K562 (cell line): Measurements from ENCODE around the gene SOCS2. TPM values are rescaled to one million over a fixed set of nuclear protein-coding genes. Genes with fewer than 3 reads are reported as not detected.
A peak's percentile ranks its signal among the peaks of the same experiment; 100 is the strongest.

Experiments used
- ARID3A ChIP-seq: IDR thresholded peaks from 2 replicates; pipeline ENCODE4 v1.6.1; 2012; ENCODE audit warnings: low read depth, low read length, improper control_type of control experiment, borderline replicate concordance
- GATA2 ChIP-seq: sonication (generic); formaldehyde crosslinking; IDR thresholded peaks from 2 replicates; pipeline ENCODE4 v1.4.0; 2020; ENCODE audit warnings: mild to moderate bottlenecking, missing genetic modification reagents
- KDM1A ChIP-seq, 2 experiments: fragments of 450-650 bp; IDR thresholded peaks; 2 replicates each; pipeline ENCODE4 v1.6.1; 2016; ENCODE audit warnings: mild to moderate bottlenecking in 2 of 2
- NCOA1 ChIP-seq: fragments of 450-650 bp; IDR thresholded peaks from 2 replicates; pipeline ENCODE4 v1.6.1; 2016; ENCODE audit warnings: low read depth
- NR2F6 ChIP-seq: fragments of 450-650 bp; formaldehyde crosslinking; IDR thresholded peaks from 2 replicates; pipeline ENCODE4 v1.4.0; 2020; ENCODE audit warnings: mild to moderate bottlenecking
- VEZF1 ChIP-seq: fragments of 200-800 bp; sonication (Bioruptor generic); IDR thresholded peaks from 2 replicates; pipeline ENCODE4 v1.6.1; 2017; ENCODE audit warnings: missing genetic modification characterization, missing compliant biosample characterization
- ZBTB9 ChIP-seq: fragments of 450-650 bp; formaldehyde crosslinking; IDR thresholded peaks from 2 replicates; pipeline ENCODE4 v1.4.0; 2020; ENCODE audit warnings: mild to moderate bottlenecking, moderate library complexity
- ZNF384 ChIP-seq: IDR thresholded peaks from 2 replicates; pipeline ENCODE4 v1.6.1; 2012; ENCODE audit warnings: low read depth, low read length, improper control_type of control experiment
- polyA plus RNA-seq, 8 experiments: library from polyadenylated mRNA; depleted of rRNA in 4 of 8; stranded (reverse) in 5 of 8; unstranded in 3 of 8; fragments of >200 nt; fragmentation: Nextera tagmentation in 2 of 8; fragmentation: Illumina TruSeq in 1 of 8; extraction: Ambion mirVana in 2 of 8; extraction: Trizol in 1 of 8; gene quantifications; 2 replicates each; pipeline versions ENCODE4 v1.2.1 to v1.2.3, GENCODE V29; 2011 to 2014; ENCODE audit warnings: inconsistent platforms in 1 of 8, missing spikeins in 1 of 8
- total RNA-seq, 7 experiments: library from RNA; depleted of rRNA in 6 of 7; stranded (reverse); fragments of >200 nt in 6 of 7; fragmentation: Illumina TruSeq in 2 of 7; extraction: Trizol in 2 of 7; gene quantifications; 2 replicates each; pipeline versions ENCODE4 v1.2.1 to v1.2.3, GENCODE V29; 2011 to 2021; ENCODE audit warnings: low replicate concordance in 1 of 7

Gene SOCS2
- total and polyA plus RNA-seq, 9 of the 15 experiments (the other 6 are each of a cell fraction or from before 2014, with no cell fraction given), result 37.0 to 162 (median 98.7) TPM

GRCh38 chr12:93573552-93574223 lies 1.2 kb downstream of the SOCS2 start (continued):
- TF ChIP-seq ZBTB9 (CRISPR knock-in tag) (0 out of 2 replicates have a peak, but pooled peaks have one; percentile 0), GATA2 (CRISPR knock-in tag) (peak; percentile 31; the same call in 1 of the 2 replicates), KDM1A (IDR thresholded peaks at IDR 0.05) (peak; percentile 72 to 78), ZNF384 (0 out of 2 replicates have a peak, but pooled peaks have one; percentile 28), ARID3A (no peak), NR2F6 (CRISPR knock-in tag) (no peak), NCOA1 (0 out of 2 replicates have a peak, but pooled peaks have one; percentile 22), VEZF1 (CRISPR knock-in tag) (peak; percentile 18; the same call in 1 of the 2 replicates)
- TF ChIP-seq, all 486 proteins: peak for 24
